PC-9 (cell line): Measurements from ENCODE around the gene GMDS.

ENCODE experiments used
- CTCF ChIP-seq: fragments of 200-600 bp; sonication (generic); conservative IDR thresholded peaks from 2 replicates; pipeline ENCODE4 v1.6.1; 2017; ENCODE audit warnings: mixed run types, antibody characterized with exemption, mild to moderate bottlenecking, moderate library complexity
- EZH2 ChIP-seq: fragments of 200-600 bp; sonication (generic); IDR thresholded peaks from 2 replicates; pipeline ENCODE4 v1.8.0; 2017; ENCODE audit warnings: antibody characterized with exemption, low read depth

- no peak for TF ChIP-seq CTCF
- no peak for TF ChIP-seq EZH2
Observed at GRCh38 chr6:1929931-1930330, 315.5 kb downstream of the GMDS start.
